ENCODE results near the gene LSR. TPM values are rescaled to one million over a fixed set of nuclear protein-coding genes. Genes with fewer than 3 reads are reported as not detected.
A peak's percentile ranks its signal among the peaks of the same experiment; 100 is the strongest.

LSR gene
- total RNA-seq, 5 donors from 2014 or later (not counting 1 experiment from before 2014, with no cell fraction given): 36.8 to 64.9 (median 57.4) TPM

- ChIA-PET CTCF (no interaction called here), POLR2A (no interaction called here)
- ATAC-seq (replicated peaks in 1 of 4): no peak
- Histone ChIP-seq H3K27me3 (replicated peaks in 1 of 2; ENCODE audit: control insufficient read depth in 2 of 2, extremely low read depth in 1 of 2, insufficient read depth in 2 of 2, low read length in 1 of 2) (peaks cover 0 to 2% of the 10 kb centered on the region in 2 experiments), H3K4me1 (ENCODE audit: control insufficient read depth in 1 of 2, extremely low read depth in 1 of 2, insufficient read depth in 2 of 2, low read length in 2 of 2) (peaks cover 0 to 22% of the 10 kb centered on the region in 2 experiments), H3K4me3 (ENCODE audit: control insufficient read depth in 1 of 2, extremely low read depth in 1 of 2, low read length in 1 of 2) (no peak overlapping the region), H3K36me3 (ENCODE audit: control insufficient read depth in 2 of 2, extremely low read depth in 1 of 2, insufficient read depth in 1 of 2, low read length in 1 of 2) (no peaks in the 10 kb centered on the region), H3K9me3 (no peaks in the 10 kb centered on the region), H3K27ac (ENCODE audit: low read length) (no peak overlapping the region)
- H3K4me3 Mint-ChIP-seq: no peak overlapping the region
- H3K27ac Mint-ChIP-seq: no peak overlapping the region
- H3K27me3 Mint-ChIP-seq: no peaks in the 10 kb centered on the region
- peaks cover 18 to 31% (median 23%) of the 10 kb centered on the region in 3 donors for H3K4me1 Mint-ChIP-seq
- no peaks in the 10 kb centered on the region for H3K36me3 Mint-ChIP-seq
- H3K9me3 Mint-ChIP-seq: no peaks in the 10 kb centered on the region
- WGBS (ENCODE audit: insufficient coverage): 93% methylated on average over 5 of the region's 5 CpGs
- DNase-seq: peak in 1 of 35 experiments; percentile 6
These were observed 22.1 kb upstream of the LSR start for GRCh38 chr19:35226748-35227147.

- DNase-seq: peak in 1 of 35 experiments; percentile 11
- no peak within 1 kb of the TSS for H3K27ac Mint-ChIP-seq
- ATAC-seq (replicated peaks in 1 of 4): no peak
These were observed 20.4 kb upstream of the LSR start, which contains the start of gene FAM187B for GRCh38 chr19:35228177-35228930. FAM187B (minus strand) TSS chr19:35228739; CDS start chr19:35228680, 59 bp downstream.

DNA sequence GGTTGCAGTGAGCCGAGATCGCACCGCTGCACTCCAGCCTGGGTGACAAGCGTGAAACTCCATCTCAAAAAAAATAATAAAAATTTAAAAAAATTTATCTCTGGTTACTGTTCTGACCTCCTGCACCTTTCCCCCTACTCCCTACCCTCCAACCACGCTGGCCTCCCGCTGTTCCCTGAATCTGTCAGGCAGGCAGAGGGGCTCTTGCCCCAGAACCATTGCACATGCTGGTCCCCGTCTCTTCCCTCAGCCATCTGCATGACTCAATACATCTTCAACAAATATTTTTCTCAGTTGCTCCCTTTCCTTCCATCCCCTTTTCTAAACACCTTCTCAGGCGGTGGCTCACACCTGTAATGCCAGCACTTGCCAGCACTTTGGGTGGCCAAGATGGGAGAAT, 19.2 kb upstream of the LSR start:
- Histone ChIP-seq H3K27me3 (replicated peaks in 1 of 2; ENCODE audit: control insufficient read depth in 2 of 2, extremely low read depth in 1 of 2, insufficient read depth in 2 of 2, low read length in 1 of 2) (peaks cover 0 to 2% of the 10 kb centered on the region in 2 experiments), H3K4me3 (ENCODE audit: control insufficient read depth in 1 of 2, extremely low read depth in 1 of 2, low read length in 1 of 2) (no peak overlapping the region), H3K27ac (ENCODE audit: low read length) (no peak overlapping the region), H3K36me3 (ENCODE audit: control insufficient read depth in 2 of 2, extremely low read depth in 1 of 2, insufficient read depth in 1 of 2, low read length in 1 of 2) (no peaks in the 10 kb centered on the region), H3K9me3 (no peaks in the 10 kb centered on the region), H3K4me1 (ENCODE audit: control insufficient read depth in 1 of 2, extremely low read depth in 1 of 2, insufficient read depth in 2 of 2, low read length in 2 of 2) (peaks cover 0 to 9% of the 10 kb centered on the region in 2 experiments)
- no peaks in the 10 kb centered on the region for H3K36me3 Mint-ChIP-seq
- H3K27ac Mint-ChIP-seq: no peak overlapping the region
- no peak overlapping the region for H3K4me3 Mint-ChIP-seq
- POLR2A ChIA-PET: no interaction called here
- CTCF ChIA-PET: no interaction called here
- H3K9me3 Mint-ChIP-seq: no peaks in the 10 kb centered on the region
- no peak for ATAC-seq (replicated peaks in 1 of 4)
- 97% methylated on average over 8 of the region's 8 CpGs for WGBS (ENCODE audit: insufficient coverage)
- H3K27me3 Mint-ChIP-seq: no peaks in the 10 kb centered on the region
- peaks cover 0 to 12% (median 8%) of the 10 kb centered on the region in 3 donors for H3K4me1 Mint-ChIP-seq
- DNase-seq: no peak

More at GRCh38 chr19:35228177-35228930, 20.4 kb upstream of the LSR start, which contains the start of gene FAM187B:
- no peaks in the 10 kb centered on the region for H3K27me3 Mint-ChIP-seq
- no peaks in the 10 kb centered on the region for H3K9me3 Mint-ChIP-seq
- ChIA-PET POLR2A (no interaction called here), CTCF (interaction anchor here in 1 of 2 donors (0.6 kb wide), 1 partner anchor 81 kb away, joined by 4 read pairs; no protein-coding TSS in a partner anchor)
- no peaks in the 10 kb centered on the region for H3K36me3 Mint-ChIP-seq
- H3K27ac ChIP-seq (ENCODE audit: low read length): no peak within 1 kb of the TSS
- peaks cover 7 to 20% (median 17%) of the 10 kb centered on the region in 3 donors for H3K4me1 Mint-ChIP-seq
- no peak within 1 kb of the TSS for H3K4me3 Mint-ChIP-seq
- whole genome bisulfite sequencing (ENCODE audit: insufficient coverage): 91% methylated on average over 5 of the region's 14 CpGs
- no peak within 1 kb of the TSS for H3K4me3 ChIP-seq (ENCODE audit: control insufficient read depth in 1 of 2, extremely low read depth in 1 of 2, low read length in 1 of 2)
- H3K36me3 ChIP-seq (ENCODE audit: control insufficient read depth in 2 of 2, extremely low read depth in 1 of 2, insufficient read depth in 1 of 2, low read length in 1 of 2): no peaks in the 10 kb centered on the region
- H3K4me1 ChIP-seq (ENCODE audit: control insufficient read depth in 1 of 2, extremely low read depth in 1 of 2, insufficient read depth in 2 of 2, low read length in 2 of 2): peaks cover 0 to 12% of the 10 kb centered on the region in 2 experiments
- H3K9me3 ChIP-seq: no peaks in the 10 kb centered on the region
- peaks cover 0 to 2% of the 10 kb centered on the region in 2 experiments for H3K27me3 ChIP-seq (replicated peaks in 1 of 2; ENCODE audit: control insufficient read depth in 2 of 2, extremely low read depth in 1 of 2, insufficient read depth in 2 of 2, low read length in 1 of 2)

DNA sequence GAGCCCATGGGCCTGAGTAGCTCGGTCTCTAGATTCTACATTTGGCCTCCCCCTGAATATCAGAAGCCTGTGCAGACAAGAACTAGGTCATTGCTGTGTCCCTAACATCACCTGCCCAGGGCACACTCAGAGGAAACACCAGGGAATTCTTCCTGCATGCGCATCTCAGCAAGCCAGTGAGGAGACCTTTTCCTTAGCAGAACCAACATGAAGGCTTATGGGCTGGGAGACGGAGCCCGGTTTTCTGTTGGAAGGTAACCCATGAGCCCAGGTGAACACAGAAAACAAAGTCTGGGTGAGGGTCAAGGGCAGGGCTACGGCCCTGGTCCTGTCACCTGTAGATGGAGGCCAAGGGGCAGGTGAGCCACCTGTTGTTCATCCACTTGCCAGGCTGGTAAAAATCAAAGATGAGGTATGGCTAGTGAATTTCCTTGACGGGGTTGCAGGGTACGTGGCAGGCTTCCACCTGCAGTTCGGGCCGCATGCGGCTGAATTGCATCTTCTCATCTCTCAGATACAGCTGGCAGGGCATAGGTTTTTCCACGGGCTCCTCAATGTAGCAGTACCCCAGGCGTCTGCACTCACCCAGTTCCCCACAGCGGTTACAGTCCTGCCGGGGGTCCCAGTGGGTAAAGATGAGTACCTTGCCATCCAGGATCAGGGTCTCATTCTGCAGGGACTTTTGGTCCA, 16.7 kb upstream of the LSR start:
- H3K27ac Mint-ChIP-seq: no peak overlapping the region
- Histone ChIP-seq H3K36me3 (ENCODE audit: control insufficient read depth in 2 of 2, extremely low read depth in 1 of 2, insufficient read depth in 1 of 2, low read length in 1 of 2) (no peaks in the 10 kb centered on the region), H3K27me3 (replicated peaks in 1 of 2; ENCODE audit: control insufficient read depth in 2 of 2, extremely low read depth in 1 of 2, insufficient read depth in 2 of 2, low read length in 1 of 2) (peaks cover 0 to 2% of the 10 kb centered on the region in 2 experiments), H3K4me1 (ENCODE audit: control insufficient read depth in 1 of 2, extremely low read depth in 1 of 2, insufficient read depth in 2 of 2, low read length in 2 of 2) (peaks cover 0 to 6% of the 10 kb centered on the region in 2 experiments), H3K27ac (ENCODE audit: low read length) (no peak overlapping the region), H3K4me3 (ENCODE audit: control insufficient read depth in 1 of 2, extremely low read depth in 1 of 2, low read length in 1 of 2) (no peak overlapping the region), H3K9me3 (no peaks in the 10 kb centered on the region)
- no peaks in the 10 kb centered on the region for H3K27me3 Mint-ChIP-seq
- no peaks in the 10 kb centered on the region for H3K36me3 Mint-ChIP-seq
- peaks cover 0 to 3% (median 0%) of the 10 kb centered on the region in 3 donors for H3K9me3 Mint-ChIP-seq
- ChIA-PET CTCF (no interaction called here), POLR2A (interaction anchor here in 1 of 2 donors (0.6 kb wide), 1 partner anchor 136 kb away, joined by 3 read pairs; no protein-coding TSS in a partner anchor)
- no peak overlapping the region for H3K4me3 Mint-ChIP-seq
- ATAC-seq (replicated peaks in 1 of 4) (no peak), DNase-seq (peak in 1 of 35 experiments; percentile 11)
- H3K4me1 Mint-ChIP-seq: peaks cover 8 to 9% (median 8%) of the 10 kb centered on the region in 3 donors
- WGBS (ENCODE audit: insufficient coverage): 91% methylated on average over 13 of the region's 14 CpGs

GRCh38 chr19:35232912-35233311, 15.9 kb upstream of the LSR start:
- peaks cover 0 to 3% (median 0%) of the 10 kb centered on the region in 3 donors for H3K9me3 Mint-ChIP-seq
- Histone ChIP-seq H3K27me3 (replicated peaks in 1 of 2; ENCODE audit: control insufficient read depth in 2 of 2, extremely low read depth in 1 of 2, insufficient read depth in 2 of 2, low read length in 1 of 2) (peaks cover 0 to 2% of the 10 kb centered on the region in 2 experiments), H3K9me3 (no peaks in the 10 kb centered on the region), H3K27ac (ENCODE audit: low read length) (no peak overlapping the region), H3K36me3 (ENCODE audit: control insufficient read depth in 2 of 2, extremely low read depth in 1 of 2, insufficient read depth in 1 of 2, low read length in 1 of 2) (no peaks in the 10 kb centered on the region), H3K4me1 (ENCODE audit: control insufficient read depth in 1 of 2, extremely low read depth in 1 of 2, insufficient read depth in 2 of 2, low read length in 2 of 2) (peaks cover 0 to 6% of the 10 kb centered on the region in 2 experiments), H3K4me3 (ENCODE audit: control insufficient read depth in 1 of 2, extremely low read depth in 1 of 2, low read length in 1 of 2) (no peak overlapping the region)
- H3K4me3 Mint-ChIP-seq: no peak overlapping the region
- DNase-seq (peak in 1 of 35 experiments; percentile 4), ATAC-seq (replicated peaks in 1 of 4) (no peak)
- POLR2A ChIA-PET: interaction anchor here in 1 of 2 donors (0.5 kb wide), 1 partner anchor 10 kb away, joined by 4 read pairs; no protein-coding TSS in a partner anchor
- H3K36me3 Mint-ChIP-seq: no peaks in the 10 kb centered on the region
- WGBS (ENCODE audit: insufficient coverage): 50% methylated on average over 2 of the region's 5 CpGs
- peaks cover 9 to 12% (median 11%) of the 10 kb centered on the region in 3 donors for H3K4me1 Mint-ChIP-seq
- CTCF ChIA-PET: no interaction called here
- no peak overlapping the region for H3K27ac Mint-ChIP-seq
- no peaks in the 10 kb centered on the region for H3K27me3 Mint-ChIP-seq

Measured in T-cell (primary cell).